Measurements from ENCODE around the gene IL1RAPL2. TPM values are rescaled to one million over a fixed set of nuclear protein-coding genes. Genes with fewer than 3 reads are reported as not detected.

Gene IL1RAPL2
- total and polyA plus RNA-seq, 10 of the 15 experiments (the other 5 are each of a cell fraction or from before 2014, with no cell fraction given): 0.19 TPM; not detected in 9

GRCh38 chrX:105646592-105647372, 1080.8 kb downstream of the IL1RAPL2 start (continued):
- TF ChIP-seq CTCF (IDR thresholded peaks at IDR 0.05 in 2 of 3, conservative IDR thresholded peaks at IDR 0.05 in 1 of 3; ENCODE audit: control insufficient read depth in 2 of 3, extremely low read depth in 1 of 3, insufficient read depth in 1 of 3, low read depth in 3 of 3, low read length in 3 of 3) (no peak), BCL11A (IDR thresholded peaks at IDR 0.05; ENCODE audit: low read depth, low read length) (no peak), POU2F2 (IDR thresholded peaks at IDR 0.05; ENCODE audit: borderline replicate concordance, low read depth, low read length) (no peak), ZNF384 (IDR thresholded peaks at IDR 0.05; ENCODE audit: borderline replicate concordance, low read depth, low read length) (no peak)

- Histone ChIP-seq H4K20me1 (ENCODE audit: control insufficient read depth, insufficient read depth) (no peaks in the 10 kb centered on the region), H3K27me3 (replicated peaks in 1 of 2; ENCODE audit: control insufficient read depth in 2 of 2, insufficient read depth in 2 of 2, low read length in 1 of 2) (no peaks in the 10 kb centered on the region), H3K9me3 (replicated peaks; ENCODE audit: control insufficient read depth, insufficient read depth, low read length) (no peaks in the 10 kb centered on the region), H3K36me3 (ENCODE audit: control insufficient read depth in 2 of 2, insufficient read depth in 2 of 2, low read length in 1 of 2) (no peaks in the 10 kb centered on the region), H3K79me2 (ENCODE audit: control insufficient read depth, insufficient read depth, low read length) (no peaks in the 10 kb centered on the region), H3K4me2 (ENCODE audit: control insufficient read depth, insufficient read depth) (no peak overlapping the region), H3K27ac (ENCODE audit: control insufficient read depth, insufficient read depth) (no peak overlapping the region), H3K9ac (ENCODE audit: control insufficient read depth, insufficient read depth, low read length) (no peak overlapping the region), H3K4me1 (ENCODE audit: control insufficient read depth, insufficient read depth, low read length) (no peaks in the 10 kb centered on the region), H2AFZ (ENCODE audit: control insufficient read depth, low read depth, low read length) (no peak overlapping the region), H3K4me3 (no peak overlapping the region)
- no TSS peak for BruUV-seq (replicated peaks)
- ChIA-PET RAD21 (ENCODE audit: unreplicated experiment) (no interaction called here), CTCF (no interaction called here), POLR2A (no interaction called here), SMC1A (ENCODE audit: uncharacterized antibody, unreplicated experiment) (no interaction called here)
- FAIRE-seq (no peak), DNase-seq (ENCODE audit: low read depth, low spot score) (no peak), ATAC-seq (no peak)
- no peak for TF ChIP-seq SMARCA5 (IDR thresholded peaks at IDR 0.05)
- TF ChIP-seq ATF2 (IDR thresholded peaks at IDR 0.05; ENCODE audit: low read length): no peak
- no peak for TF ChIP-seq IRF3 (IDR thresholded peaks at IDR 0.05)
- no peak for TF ChIP-seq DPF2 (IDR thresholded peaks at IDR 0.05)
- TF ChIP-seq BRCA1 (IDR thresholded peaks at IDR 0.05; ENCODE audit: low read depth, low read length): no peak
- no peak for TF ChIP-seq PML (IDR thresholded peaks at IDR 0.05; ENCODE audit: low read length)
- TF ChIP-seq CHD4 (IDR thresholded peaks at IDR 0.05): no peak
- no peak for TF ChIP-seq KDM1A (IDR thresholded peaks at IDR 0.05; ENCODE audit: borderline replicate concordance)
- TF ChIP-seq GABPA (IDR thresholded peaks at IDR 0.05; ENCODE audit: low read depth): no peak
- TF ChIP-seq PAX8 (IDR thresholded peaks at IDR 0.05): no peak
- no peak for TF ChIP-seq STAT3 (IDR thresholded peaks at IDR 0.05; ENCODE audit: low read depth, low read length)
- in situ Hi-C loops (cut with MboI): no loop called here
- intact Hi-C loops (cut with micrococcal nuclease; ENCODE audit: unreplicated experiment): no loop called here
- WGBS (ENCODE audit: insufficient coverage, insufficient replicate concordance, low lambda C conversion rate, missing lambda C conversion rate): 2% methylated on average over 2 of the region's 2 CpGs
These were observed 1081.8 kb downstream of the IL1RAPL2 start for GRCh38 chrX:105647749-105648148.
